ENCODE measurements around the gene EDEM1.
A peak's percentile ranks its signal among the peaks of the same experiment; 100 is the strongest.
"Not testable (repeated sequence)": the region's sequence is repeated elsewhere in the genome, so short reads cannot be mapped to it uniquely, and the experiment has no call there.

EDEM1 gene

DNA sequence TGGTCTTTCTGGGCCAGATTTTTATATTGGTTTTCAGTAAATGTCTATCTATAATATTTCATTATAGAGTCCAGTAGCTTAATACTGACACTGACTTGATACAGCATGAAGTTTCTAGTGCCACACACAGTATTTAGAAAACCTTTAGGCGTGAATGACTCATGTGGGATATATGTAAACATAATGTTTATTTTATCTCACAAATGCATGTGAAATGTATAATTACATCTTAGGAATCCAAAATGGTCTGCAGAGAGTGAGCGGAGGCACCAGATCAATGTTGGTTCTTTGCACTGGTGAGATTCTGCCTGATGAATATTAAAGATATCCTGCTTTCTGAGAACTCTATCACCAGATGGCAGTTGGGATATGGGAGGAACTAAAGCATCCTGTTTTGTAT lies 8.5 kb upstream of the EDEM1 start:
- DNase-seq (ENCODE audit: low read depth), result not testable (repeated sequence)

DNA sequence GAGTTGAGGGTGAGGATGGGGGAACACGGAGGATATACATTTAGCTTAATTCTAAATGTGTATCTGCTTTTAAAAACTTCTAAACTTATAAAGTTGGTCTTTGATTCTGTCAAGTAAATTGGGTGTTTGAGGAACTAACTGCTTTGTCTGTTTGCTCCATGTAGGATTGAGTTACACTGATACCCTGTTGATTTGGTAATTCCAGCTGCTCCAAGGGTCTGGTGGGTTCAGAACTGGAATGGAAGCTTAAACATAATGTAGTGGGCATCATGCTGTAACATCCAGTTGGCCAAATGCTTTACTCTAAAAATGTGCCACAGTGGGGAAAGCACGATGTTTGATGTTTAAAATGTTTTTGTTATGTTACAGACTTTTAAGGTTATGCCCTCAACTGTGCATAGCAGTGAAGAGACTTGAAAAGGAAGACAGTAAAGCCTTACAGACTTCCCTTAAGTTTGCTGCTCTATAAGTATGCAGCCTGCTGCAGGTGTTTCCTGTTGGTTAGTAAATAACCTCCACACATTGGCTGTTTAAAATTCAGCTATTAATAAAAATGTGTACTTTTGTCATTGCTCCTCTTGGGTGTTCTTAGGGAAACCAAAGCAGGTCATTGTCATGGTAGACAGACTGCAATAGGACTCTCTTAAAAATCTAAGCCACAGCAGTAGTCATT lies 5.9 kb upstream of the EDEM1 start:
- DNase-seq (ENCODE audit: low read depth), result no peak

DNA sequence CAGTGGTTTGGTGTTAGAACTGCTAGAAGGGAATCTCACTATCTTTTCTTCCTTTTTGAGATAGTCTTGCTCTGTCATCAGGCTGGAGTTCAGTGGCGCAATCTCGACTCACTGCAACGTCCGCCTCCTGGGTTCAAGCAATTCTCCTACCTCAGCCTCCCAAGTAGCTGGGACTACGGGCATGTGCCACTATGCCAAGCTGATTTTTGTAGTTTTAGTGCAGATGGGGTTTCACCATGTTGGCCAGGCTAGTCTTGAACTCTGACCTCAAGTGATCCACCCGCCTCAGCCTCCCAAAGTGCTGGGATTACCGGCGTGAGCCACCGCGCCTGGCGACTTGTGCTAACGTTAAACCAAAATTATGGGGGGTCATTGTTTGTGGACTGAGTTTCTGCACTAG lies 3.8 kb upstream of the EDEM1 start:
- DNase-seq (ENCODE audit: low read depth), result not testable (repeated sequence)

DNA sequence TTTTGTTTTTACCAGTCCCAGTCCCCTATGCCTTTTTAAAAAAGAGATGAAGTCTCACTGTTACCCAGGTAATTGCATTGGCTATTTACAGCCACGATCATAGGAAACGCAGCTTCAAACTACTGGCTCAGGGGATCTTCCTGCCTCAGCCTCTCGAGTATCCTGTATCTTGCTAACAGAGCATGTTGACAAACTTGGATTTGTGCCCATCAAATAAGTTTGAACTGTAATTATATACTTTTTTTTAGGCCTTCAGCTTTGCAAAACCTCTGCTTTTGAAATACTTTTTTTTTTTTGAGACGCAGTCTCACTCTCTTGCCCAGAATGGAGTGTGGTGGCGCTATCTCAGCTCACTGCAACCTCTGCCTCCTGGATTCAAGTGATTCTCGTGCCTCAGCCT lies 3.0 kb upstream of the EDEM1 start:
- DNase-seq (ENCODE audit: low read depth), result no peak

DNA sequence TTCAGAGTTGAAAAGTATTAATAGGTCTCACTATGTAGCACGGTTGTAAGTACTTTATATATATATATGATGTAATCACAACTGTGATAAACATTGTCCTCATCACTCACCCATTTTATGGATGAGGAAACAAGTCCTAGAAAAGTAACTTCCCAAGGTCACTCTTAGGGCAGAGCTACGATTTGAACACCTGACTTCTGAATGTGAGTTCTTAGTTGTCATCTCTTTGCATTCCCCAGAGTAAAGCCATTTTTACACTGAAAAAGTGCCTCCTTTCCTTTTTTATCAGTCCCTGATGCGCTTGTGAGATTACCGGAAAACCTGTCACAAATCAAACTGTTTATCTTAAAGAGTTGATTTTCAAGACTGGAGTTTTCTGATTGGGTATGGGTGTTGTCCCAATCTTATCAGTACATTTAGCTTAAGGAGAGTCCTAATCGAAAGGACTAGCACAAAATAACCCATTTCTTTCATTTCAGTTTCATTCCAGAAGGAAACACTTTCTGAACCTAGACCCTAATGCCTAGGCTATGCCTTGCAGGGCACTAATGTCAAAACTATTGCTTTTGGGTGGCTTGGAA lies 2.3 kb upstream of the EDEM1 start:
- DNase-seq (ENCODE audit: low read depth), result no peak

DNA sequence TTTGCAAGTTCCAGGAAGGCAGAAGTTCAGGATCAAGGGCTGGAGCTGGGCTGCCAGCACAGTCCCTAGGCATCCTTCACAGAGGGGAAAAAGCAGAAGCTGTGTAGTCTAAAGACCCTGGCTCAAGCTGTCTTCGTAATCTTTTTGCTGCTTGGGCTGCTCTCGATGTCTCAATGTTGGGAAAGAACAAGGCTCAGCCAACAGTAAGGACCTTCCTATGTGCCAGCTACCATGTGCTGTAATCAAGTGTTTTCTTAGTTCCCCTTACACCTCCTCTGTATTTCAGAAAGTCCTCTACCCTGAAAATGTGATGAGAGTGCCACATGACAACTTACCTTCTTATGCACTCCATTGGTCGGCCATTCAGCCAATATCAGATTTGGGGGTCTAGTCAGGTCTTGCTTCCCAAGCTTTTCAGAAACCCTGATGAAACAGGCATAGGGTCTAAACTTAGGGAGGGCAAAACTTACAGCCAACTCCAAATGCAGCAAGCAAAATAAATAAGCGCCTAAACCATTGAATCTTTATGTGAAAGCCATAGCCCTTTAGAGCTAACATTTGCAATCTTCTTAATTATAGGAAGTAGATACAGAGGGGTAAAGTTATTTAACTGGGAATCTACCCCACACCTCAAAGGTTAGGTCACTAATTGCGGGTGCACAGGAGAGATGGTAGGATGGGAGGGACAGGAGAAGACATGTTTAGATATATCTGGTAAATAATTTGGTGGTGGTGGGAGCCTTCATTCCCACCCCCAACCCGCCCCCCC lies 1.2 kb upstream of the EDEM1 start:
- DNase-seq (ENCODE audit: low read depth), result no peak

DNA sequence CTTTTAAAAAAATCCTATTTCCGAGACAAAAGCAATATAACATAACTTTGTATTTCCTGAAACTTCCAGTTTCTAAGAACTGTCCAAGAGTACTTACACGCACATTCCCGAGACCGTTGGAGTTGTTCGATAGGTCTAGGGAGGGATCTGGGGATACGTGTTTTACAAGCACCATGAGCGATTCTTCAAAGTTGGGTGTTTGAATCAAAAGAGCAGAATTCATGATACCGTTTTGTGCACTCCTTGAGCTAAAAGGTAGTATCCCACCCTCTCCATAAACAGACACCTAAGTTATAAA lies 700 bp upstream of the EDEM1 start:
- DNase-seq (ENCODE audit: low read depth), result no peak

DNA sequence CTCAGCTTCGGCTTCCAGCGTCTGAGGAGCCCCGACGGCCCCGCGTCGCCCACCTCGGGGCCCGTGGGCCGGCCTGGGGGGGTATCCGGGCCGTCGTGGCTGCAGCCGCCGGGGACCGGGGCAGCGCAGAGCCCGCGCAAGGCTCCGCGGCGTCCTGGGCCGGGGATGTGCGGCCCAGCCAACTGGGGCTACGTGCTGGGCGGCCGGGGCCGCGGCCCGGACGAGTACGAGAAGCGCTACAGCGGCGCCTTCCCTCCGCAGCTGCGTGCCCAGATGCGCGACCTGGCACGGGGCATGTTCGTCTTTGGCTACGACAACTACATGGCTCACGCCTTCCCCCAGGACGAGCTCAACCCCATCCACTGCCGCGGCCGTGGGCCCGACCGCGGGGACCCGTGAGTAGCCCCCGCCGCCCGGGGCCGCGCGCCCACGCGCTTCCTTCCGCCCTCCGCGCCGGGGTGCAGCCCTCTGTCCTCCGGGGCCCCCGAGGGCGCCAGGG lies 462 bp downstream of the EDEM1 start:
- DNase-seq (ENCODE audit: low read depth), result peak; percentile 48

DNA sequence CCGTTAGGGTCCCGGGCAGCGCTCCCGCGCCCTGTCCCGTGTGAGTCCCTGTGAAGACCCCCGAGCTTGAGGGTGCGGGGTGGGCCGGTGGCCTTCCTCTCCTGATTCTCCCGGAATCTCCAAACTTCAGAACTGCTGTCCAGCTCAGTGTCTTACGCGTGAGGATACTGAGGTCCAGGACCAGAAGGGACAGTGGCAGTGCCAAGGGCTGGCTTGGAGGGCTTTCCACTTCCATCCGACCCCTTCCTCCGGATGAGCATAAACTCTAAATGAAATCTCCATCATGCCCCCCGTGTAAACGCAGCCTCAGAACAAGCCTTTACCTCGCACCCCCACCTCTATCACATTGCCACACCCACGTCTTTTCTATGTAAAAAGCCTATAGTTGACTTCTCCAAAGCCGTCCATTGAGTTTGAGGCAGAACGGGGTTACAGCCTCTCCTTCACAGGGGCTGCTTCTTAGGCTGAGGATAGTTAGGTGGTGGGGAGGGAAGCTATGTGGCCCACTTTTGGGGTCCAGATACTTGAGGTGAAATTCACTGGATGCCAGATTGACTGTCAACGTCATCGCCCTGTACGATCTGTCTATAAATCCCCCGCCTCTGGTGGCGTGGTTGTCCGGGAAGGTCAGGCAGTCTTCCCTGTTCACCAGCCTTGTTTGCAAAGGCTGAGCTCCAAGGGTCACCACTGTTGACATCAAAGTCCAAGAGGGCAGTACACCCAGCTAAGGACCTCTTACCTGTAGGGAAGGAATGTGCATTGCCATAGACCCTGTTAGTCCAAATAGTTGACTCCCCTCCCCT lies 1.1 kb downstream of the EDEM1 start:
- no peak for DNase-seq (ENCODE audit: low read depth)

DNA sequence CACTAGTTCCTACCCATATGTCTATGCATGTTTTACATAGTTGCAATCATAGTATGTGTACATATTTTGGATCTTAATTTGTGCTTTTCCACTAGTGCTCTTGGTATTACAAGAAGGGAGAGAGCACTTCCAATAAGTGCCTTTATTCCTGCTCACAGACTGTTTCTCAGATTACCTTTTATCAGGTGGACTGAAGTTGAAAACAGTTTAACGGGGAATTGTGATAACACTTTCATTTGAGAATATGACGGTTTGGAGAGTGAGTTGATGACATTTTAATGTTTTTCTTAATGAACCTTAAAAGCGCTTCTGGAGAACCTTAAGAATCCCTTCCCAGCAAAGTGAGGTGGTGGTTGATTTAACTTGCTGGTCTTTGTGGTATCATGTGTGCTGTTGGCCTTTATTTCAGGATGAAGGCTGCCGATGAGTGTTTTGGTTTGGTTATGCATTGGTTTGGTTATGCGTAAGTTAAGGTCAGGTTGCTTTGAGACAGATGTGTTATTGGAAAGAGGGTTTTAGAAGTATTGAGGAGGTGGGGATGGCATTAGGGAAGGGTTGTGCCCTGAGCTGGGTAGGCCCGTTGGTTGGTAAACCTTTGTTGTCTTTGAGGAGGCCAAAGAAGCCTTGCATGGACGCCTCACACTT lies 2.8 kb downstream of the EDEM1 start:
- DNase-seq (ENCODE audit: low read depth), result no peak

DNA sequence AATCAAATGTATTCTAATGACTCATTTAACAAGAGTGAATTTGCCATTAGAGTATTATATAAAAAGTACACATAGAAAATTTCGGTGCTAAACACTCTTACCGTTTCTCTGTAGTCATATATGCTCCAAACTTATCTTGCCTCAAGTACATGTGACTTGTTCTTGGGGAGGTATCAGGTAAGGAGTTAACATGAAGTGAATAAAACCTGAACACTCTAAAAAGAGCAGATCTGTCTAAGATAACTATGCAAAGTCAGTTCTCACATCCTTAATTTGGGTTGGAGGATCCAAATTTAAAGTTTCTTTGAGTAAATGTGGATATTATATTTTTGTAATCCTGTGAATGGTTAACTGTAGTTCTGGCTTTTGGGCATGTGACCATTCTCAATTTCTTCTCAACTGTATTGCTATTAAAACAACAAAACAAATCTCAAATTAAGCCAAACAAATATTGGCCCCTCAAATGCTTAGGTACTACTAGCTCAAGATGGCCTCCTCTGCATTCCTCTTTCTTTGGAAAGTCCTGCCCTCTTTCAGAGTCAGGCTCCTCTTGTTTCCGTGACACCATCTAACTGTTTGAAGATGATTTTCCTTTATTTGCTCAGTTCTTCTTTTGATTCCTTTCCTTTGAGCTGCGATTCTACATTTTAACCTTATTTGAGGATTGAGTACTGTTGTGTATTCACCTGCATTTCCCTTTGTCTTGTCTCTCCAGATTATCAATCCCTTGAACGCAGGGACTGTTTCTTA lies 4.2 kb downstream of the EDEM1 start:
- no peak for DNase-seq (ENCODE audit: low read depth)

DNA sequence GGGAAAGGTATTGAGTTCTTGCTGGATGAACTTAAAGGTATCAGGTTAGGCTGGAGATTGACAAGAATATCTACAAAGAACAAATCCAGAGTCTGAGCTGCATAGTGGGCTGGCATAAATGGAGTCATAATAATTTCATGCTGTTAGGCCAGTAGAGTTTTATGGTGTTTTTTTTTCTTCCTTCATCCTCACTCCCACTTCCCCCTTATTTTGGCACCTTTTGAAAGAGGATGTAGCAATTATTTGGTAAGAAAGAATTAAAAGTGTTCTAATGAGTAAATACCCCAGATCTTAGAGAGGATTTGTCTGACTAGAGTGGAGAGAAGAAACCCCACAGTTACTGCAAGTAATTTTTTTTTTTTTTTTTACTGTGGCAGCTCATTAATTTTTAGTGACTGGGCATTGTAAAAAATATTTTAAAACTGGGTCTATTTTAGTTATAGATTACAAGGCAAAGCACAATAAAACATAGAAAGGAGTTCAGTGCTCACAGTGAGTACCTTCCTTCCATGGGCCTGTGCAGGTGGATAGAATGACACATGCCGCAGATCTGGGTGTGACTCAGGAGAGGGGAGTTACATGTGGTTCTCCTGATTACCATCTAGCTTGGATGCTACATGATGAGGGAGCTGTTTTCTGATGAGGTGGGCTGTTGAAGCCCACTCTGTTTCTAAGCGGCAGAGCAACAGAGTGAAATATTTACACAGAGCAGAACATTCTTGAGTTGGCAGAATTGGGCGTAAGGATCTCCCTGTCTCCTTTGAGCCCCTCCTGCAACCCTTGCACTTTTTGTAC lies 5.3 kb downstream of the EDEM1 start:
- DNase-seq (ENCODE audit: low read depth), result no peak

DNA sequence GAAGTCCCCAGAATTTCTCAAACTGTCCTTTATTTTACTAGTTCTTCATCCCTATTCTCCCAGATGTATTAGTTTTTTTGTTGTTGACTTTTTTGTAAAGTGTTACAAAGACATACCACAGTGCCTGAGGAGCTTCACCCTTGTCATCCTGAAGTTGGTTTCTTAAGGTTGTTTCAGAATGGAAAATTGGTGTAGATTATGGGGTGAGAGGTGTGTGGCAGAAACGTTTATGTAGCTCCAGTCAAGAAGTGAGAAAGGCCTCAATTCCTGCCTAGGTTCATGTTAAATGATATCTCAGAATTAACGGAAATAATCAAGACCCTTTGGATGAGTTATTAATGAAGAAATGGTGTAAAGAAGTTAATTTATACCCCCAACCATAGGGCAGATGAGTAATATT lies 6.8 kb downstream of the EDEM1 start:
- DNase-seq (ENCODE audit: low read depth), result no peak

DNA sequence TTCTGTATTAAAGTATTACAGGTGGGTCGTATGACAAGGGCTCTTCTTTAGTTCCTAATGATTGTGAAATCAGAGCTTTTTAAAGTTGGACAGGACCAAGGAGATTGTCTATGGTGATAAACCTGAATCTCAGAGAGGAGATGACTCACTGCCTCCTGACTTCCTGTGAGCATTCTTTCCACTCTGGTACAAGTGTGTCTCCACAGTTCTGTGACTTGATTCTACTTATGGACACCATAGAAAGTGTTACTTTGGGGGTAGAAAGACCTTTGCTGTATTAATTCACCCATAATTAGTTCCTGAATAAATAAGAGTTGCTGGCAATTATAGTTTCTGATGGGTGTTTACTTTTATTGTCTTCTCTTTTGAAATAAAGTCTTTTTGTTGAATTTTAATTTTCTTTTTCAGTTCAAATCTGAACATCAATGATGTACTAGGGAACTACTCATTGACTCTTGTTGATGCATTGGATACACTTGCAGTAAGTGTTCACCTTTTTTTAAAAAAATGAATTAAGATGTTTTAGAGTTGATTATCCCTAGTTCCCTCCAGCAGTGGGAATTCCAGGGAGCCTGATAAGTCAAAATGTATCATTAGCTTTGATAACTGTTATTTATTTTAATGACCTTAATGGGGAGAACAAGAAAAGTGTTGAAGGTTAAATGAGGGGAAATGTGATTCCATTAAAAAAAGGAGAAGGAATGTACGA lies 7.4 kb downstream of the EDEM1 start:
- DNase-seq (ENCODE audit: low read depth), result no peak

DNA sequence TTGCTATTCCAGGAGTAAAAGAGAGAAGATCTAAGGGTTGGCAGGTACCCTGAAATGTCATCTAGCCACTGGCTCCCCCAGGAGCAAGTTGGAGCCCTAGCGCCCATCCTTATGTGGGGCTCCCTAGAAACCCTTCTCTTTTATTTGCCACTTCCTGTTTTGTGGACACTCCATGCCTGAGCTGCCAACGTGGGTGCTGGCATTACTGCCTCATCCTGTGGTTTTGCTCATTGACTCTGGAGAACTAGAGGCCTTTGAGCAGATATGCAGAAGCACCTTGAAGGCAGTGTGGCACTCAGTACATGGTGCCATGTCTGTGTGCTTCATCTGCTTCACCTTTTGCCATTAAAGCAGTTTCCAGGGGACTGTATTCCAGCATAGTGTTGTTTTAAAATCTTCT lies 8.1 kb downstream of the EDEM1 start:
- DNase-seq (ENCODE audit: low read depth), result no peak

DNA sequence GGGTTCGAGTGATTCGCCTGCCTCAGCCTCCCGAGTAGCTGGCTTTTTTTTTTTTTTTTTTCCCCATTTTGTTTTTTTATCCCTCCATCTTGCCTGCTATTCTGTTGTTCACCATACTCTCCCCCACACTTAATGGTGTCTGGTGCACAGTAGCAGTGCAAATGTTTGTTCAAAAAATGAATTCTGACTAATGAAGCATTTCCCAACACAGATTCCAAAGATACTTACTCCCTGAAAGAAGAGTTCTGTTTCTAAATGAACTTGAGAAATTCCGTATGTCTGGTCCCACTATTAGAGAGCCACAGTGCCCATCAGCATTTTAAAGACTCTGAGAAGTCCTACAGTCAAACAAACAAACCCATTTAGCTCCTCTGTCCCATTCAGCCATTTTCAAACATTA lies 9.5 kb downstream of the EDEM1 start:
- no peak for DNase-seq (ENCODE audit: low read depth)

DNA sequence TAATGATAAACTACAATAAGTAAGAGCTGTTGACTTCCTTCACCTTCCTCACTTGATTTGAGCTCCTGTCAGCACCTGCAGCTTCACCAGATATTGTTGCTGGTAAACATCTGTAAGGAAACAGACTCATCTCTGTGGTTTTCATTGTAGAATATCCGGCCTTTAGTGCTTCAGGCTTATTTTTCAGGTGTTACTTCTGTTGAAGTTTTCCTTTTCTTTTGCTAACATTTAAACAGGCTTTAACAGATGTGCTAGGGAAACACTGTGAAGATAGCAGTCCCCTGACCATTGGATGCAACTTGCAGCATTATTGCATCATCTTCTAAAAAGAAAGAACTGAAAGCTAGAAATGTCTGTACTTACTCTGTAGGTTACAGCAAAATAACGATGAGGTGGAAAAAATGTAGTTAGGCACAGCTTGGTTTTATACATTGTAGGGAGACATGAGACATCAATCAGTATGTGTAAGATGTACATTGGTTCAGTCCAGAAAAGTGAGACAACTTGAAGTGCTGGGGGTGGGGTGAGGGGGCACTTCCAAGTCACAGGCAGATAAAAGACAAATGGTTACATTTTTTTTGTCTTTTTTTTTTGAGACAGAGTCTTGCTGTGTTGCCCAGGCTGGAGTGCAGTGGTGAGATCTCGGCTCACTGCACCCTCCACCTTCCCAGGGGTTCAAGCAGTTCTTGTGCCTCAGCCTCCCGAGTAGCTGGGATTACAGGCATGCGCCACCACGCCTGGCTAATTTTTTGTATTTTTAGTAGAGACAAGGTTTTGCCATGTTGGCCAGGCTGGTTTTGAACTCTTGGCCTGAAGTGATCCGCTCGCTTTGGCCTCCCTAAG lies 10.2 kb downstream of the EDEM1 start:
- DNase-seq (ENCODE audit: low read depth), result no peak

DNA sequence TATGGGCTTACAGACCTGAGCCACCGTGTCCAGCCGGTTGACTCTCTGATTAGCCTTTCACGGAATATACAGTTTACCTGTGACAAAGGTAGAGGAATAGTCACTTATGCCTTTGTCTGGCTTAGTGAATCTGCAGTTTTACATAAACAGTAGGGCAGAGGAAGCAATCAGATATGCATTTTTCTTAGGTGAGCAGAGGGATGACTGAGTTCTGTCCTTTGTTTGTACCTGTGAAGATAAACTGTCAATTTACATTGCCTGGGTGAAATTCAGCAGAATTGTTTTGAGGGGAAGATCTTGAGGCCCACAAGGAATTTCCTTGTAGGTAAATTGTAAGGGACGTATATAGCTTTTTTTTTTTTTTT lies 10.8 kb downstream of the EDEM1 start:
- DNase-seq (ENCODE audit: low read depth), result no peak

Data from stimulated activated CD8-positive, alpha-beta memory T cell treated with anti-CD3 and anti-CD28 coated beads, Interleukin-4, amount 100 ng/mL, for 24 hours (primary cell).